Hepatic stellate cell (primary cell): ENCODE measurements around the gene CSRNP3.

Source experiments
- DNase-seq: peaks from one replicate; pipeline ENCODE4 v3.0.0; 2011; ENCODE audit warnings: low spot score

The CSRNP3 gene, protein sequence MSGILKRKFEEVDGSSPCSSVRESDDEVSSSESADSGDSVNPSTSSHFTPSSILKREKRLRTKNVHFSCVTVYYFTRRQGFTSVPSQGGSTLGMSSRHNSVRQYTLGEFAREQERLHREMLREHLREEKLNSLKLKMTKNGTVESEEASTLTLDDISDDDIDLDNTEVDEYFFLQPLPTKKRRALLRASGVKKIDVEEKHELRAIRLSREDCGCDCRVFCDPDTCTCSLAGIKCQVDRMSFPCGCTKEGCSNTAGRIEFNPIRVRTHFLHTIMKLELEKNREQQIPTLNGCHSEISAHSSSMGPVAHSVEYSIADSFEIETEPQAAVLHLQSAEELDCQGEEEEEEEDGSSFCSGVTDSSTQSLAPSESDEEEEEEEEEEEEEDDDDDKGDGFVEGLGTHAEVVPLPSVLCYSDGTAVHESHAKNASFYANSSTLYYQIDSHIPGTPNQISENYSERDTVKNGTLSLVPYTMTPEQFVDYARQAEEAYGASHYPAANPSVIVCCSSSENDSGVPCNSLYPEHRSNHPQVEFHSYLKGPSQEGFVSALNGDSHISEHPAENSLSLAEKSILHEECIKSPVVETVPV

DNA sequence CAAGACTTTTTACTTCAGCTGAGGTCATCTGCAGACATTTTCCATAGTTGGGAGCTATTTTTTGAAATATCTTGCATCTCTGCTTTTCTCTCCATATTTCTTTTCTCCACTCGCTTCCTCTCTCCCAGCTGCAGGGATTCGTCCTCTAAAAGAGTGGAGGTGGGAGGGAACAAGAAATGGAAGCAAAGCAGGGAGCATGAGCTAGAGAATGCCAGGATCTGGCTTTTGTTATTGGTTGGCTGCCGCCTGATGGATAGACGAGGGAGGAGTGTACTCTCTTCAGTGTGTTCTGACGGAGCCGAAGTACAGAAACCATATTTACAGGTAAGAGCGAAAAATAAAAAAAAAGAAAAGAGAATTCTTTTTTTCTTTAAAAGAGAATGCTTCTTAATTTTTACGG, at the start of gene CSRNP3:
Gene CSRNP3, plus strand, starts transcription at position 282 of the 400 bp plus-strand sequence. CDS start 125,368 bp downstream, outside the sequence.
- DNase-seq, result peak; percentile 42

DNA sequence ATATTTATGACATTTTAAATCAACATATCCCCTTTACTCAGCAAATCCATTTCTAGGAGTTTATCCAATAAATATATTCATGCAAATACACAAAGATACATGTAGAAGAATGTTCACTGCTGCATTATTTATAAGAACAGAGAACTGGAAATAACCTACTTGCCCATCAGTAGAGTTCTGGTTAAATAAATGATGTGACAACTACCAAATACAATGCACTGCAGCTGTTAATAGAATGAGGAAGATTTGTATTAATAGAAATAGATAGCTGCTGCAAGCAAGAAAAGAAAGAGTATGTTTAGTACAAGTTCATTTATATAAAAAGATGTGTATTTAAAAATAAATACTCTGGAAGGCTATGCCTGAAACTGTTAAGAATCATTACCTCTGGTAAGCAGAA, 49.3 kb upstream of the CSRNP3 start:
- no peak for DNase-seq

DNA sequence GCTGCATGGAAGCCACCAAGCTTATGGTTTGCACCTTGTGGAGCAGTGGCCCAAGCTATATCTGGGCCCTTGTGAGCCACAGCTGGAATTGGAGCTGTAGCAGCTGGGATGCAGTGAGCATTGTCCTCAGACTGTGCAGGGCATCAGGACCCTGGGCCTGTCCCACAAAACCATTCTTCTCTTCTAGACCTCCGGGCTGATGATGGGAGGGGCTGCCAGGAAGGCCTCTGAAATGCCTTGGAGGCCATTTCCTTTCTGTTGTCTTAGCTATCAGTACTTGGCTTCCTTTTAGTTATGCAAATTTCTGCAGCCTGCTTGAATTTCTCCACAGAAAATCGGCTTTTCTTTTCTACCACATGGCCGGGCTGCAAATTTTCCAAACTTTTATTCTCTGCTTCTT, 46.4 kb upstream of the CSRNP3 start:
- no peak for DNase-seq

DNA sequence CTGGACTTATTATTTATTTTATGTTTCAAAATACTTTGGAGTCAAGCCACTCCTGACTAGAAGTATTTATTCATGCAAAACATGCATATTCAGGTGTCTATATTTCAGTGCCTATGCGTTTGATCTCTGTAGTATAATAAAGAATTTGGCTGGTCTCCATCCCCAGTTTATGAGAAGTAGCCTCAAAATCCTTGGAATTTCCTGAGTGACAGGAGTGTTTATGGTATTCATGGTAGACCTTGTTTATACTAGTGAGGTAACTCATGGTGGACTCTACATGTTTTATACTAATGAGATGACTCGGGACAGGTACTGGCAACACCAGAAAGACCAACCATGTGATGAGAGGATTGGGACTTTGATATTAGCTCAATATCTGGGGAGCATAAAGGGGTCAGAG, 43.9 kb upstream of the CSRNP3 start:
- DNase-seq, result no peak

DNA sequence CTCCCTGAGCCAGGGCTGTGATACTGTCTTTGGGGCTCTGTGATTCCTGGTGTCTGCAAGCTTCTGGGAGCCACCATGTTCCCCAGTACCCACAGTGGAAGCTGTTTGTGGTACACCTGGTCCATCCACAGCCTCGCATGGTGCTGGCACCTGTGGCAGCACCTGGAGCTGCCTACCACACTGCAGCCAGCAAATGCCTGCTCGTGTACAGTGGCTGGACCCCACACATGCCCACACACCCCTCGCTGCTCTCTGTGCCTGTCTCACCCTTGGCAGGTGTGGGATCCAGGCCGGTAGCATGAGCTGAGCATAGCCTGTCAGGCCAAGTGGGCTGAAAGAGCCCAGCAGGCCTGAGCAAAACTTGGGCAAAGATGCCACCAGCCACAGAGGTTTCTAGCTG, 41.8 kb upstream of the CSRNP3 start:
- no peak for DNase-seq

DNA sequence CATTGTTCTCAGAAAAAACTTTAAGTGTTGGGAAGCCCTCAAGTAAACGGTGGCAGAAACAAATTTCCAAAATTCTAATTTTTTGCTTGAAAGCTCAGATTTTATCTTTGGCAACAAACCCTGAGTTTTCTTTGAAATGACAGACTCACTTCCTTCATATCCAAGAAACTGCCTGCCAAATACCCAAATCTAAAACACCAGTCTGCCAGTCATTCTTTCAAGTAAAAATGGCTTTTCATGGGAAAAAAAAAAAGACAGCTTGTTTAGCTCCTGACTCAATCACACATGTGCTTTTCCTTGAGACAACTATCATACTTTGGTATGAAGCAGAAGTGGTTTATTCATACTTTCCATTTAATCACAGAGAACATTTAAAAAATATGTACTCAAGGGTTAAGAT, 40.6 kb upstream of the CSRNP3 start:
- DNase-seq, result no peak

DNA sequence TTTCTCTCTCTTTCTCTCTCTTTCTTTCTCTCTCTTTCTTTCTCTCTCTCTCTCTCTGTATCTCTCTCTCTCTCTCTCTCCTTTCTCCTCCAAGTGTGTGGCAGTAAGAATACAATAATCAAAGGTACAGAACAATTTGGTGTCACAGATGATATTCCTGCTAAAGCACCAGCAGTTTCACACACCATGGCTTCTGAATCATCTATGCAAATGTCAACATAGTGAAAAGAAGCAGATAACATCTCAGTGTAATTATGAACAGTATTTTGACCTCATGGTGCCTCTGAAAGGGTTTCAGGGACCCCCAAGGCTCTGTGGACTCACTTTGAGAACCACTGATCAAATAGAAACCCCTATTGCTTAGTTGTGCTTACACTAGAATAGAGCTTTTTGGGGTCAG, 38.5 kb upstream of the CSRNP3 start:
- no peak for DNase-seq

DNA sequence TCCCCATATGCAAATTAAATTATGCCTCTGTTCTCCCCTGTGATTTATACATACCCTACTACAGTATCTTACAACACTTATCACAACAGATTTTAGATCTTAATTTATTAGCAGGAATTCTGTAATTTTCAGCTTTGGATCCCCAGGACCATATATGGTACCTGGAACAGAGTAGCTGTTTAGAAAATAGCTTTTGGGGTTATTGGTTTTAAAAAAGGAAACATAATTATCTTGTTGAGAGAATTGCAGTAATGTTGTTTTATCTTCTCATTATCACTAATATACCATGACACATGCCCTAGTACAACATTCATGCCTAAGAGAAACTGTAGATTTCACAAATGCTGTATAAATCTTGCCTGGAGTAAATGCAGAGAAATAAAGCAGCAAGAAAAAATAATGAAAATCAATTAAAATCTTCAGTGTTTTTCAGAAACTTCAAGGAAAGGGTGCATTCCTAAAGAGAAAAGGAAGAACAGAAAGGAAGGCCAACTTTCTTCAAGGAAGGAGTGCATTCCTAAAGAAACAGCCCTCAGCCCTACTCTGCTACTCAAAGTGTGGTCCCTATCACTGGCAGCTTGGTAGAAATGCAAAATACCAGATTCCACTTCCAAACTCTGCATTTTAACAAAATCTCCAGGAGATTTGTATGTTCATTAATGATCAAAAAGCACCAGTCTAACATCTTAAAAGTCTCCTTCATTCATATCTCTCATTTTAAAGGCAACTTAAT, 37.1 kb upstream of the CSRNP3 start:
- no peak for DNase-seq

DNA sequence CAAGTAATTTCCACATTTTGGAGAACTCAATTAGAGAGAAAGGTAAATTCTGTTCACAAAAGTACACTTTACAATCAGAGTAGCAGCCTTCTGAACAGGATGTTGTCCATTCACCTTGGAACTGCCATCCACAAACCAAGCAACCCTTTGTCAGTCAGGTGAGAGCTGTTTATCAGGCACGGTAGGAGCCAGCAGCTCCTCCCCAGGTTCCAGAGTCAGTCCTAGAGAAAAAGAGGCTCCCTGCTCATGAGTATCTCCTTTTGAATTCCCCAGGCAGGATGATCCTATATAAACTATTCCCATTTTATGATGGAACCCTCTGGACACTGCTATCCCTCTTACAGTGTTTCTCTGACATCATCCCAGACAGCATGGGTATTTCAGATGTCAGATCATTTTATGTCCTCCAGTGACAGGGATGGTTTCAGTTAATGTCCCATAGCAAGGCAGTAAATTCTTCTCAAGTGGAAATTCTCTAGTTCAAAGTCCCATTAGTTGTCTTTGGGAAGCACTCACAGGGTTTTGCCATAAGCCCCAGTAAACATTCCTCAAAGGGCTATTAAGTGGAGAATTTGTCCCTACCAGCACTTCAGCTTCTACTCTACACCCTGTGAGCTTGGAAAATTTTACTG, 34.5 kb upstream of the CSRNP3 start:
- DNase-seq, result no peak

DNA sequence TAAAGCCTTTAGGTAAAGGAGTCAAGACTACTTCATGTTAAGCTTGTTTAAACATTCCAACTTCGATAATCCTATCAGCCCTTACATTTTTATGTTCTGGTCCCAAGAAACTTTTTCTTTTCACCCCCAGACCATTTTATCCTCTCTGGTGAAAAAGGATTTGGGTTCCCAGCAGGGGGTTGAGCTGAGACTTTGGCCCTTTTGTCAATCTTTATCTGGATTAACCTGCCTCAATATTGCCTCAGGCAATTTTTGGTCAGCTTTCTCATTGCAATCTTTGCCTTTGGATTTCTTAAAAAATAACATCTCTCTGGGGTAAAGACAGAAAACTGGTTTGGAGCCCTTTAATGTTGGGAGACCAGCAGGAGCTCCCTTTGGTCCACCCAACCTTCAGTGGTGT, 33.9 kb upstream of the CSRNP3 start:
- no peak for DNase-seq

DNA sequence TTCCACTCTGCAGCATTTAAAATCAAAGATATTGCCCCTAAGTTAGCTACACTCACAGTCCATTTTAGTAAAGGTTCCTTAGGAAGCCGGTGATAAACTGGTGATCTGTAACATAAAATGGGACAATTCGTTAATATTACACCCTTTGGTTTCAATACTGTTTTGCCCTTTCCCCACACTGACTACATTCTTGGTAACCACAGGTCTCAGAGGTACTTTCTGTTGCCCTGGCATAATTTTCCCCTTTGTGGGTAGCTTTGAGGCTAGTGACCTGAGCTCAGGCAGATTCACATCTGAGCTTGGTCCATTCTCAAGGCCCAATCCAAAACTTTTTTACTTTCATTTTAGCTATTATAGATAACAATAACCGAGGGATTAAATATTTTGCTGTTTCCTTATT, 32.9 kb upstream of the CSRNP3 start:
- DNase-seq, result no peak

DNA sequence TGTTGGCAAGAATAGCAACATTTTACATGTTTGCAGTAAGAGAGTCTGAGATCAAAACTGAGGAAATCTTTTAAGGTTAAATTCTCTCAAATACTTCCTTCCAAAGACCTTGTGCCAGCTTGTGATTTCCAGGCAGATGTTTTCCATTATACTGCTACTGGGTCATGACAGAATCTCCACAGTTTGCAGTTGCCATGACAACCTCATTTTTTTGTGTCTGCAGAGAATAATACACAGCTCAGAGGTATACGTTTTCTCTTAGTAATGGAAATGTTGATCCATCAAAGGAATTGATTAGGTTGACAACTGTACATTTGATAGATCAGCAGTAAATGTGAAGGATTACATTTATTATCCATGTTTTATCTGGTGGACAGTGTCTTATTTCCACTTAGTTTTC, 29.1 kb upstream of the CSRNP3 start:
- DNase-seq, result peak; percentile 27

DNA sequence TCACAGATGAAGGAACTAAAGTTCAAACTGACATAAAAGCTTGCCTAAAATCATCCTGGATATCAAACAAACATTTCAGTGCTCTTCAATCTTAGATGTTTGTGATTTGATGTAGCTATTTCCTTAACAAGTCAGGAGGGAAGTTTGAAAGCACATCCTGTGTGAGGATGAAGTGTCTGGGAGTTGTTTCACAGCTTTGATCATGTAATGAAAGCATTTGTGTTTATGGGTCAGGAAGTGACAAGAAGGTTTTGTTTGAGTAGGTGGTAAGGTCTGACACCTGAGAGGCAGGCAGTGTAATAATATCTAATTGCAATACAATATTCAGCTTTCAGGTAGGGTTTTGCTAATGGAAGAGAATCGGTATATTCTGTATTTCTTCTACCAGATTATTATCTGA, 26.0 kb upstream of the CSRNP3 start:
- no peak for DNase-seq

DNA sequence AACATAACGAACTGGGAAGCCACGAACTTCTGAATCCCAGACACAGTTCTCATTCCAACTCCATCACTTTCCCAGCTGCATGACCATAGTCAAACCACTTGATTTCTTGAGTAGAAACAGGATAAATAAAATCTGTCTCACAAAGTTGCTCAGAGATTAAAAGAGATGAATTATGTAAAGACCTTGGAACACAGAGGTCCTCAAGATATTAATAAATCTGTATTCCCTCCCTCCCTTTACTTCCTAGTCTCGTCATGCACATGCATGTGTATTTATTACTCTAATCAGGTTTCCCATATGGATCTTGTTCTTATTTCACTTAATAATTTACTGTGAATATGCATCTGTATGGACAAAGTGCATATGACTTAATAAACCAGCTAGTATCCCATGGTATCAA, 21.1 kb upstream of the CSRNP3 start:
- DNase-seq, result no peak

DNA sequence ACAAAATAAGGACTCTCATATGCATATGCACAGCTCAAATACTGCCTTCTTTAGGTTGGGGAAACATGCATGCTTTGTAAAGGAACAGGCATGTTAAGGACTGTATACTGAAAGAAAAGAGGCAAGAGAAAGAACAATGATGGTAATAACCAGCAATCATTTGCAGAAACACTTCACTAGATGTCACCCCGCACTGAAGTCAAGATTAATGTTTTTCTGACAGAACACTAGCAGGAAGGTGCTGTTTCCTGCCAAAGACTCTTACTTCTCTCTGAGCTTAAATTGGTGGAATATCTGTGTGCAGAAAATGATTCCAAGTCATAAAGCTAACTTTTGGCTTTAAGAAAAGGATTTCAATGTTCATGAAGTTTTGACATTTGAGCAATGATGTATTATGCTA, 19.3 kb upstream of the CSRNP3 start:
- no peak for DNase-seq

DNA sequence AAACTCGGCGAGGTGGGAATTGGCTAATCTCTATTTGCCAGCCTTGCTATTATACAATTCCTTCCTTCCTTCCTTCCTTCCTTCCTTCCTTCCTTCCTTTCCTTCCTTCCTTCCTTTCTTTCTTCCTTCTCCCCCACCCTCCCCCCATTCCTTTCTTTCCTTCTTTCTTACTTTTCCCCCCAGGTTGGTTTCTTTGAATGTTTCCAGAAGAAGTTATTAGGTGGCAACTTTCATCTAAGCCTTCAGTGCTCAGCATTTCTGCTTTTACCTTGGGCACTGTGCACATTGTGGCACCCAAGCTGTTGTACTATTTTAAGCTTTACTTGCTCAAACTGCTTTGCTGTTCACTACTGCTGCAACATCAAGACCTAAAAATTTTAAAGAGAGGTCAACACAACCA, 17.2 kb upstream of the CSRNP3 start:
- DNase-seq, result no peak

DNA sequence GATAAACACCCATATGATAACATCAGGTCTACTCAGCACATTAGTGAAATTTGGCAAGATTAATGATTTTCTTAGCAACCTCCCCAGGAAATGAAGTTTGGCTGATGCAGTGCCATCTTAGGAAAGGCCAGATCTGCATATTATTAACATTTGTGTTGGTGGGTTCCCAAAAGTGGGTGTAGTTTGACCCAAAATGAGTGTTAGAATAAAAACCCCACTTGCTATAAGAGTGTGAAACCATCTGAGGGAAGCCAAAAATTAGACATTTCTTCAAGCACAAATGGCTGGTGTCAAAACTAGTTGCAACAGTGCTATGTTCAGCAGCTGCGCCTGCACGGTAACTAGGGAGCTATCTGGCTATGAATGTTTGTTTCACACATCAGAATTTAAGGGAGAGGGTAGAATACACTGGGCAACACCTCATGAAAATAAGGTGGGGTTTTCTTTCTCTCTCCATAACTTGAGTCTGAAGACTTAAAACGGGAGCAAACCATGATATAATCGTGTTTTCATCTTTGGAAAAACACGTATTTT, 15.9 kb upstream of the CSRNP3 start:
- no peak for DNase-seq

DNA sequence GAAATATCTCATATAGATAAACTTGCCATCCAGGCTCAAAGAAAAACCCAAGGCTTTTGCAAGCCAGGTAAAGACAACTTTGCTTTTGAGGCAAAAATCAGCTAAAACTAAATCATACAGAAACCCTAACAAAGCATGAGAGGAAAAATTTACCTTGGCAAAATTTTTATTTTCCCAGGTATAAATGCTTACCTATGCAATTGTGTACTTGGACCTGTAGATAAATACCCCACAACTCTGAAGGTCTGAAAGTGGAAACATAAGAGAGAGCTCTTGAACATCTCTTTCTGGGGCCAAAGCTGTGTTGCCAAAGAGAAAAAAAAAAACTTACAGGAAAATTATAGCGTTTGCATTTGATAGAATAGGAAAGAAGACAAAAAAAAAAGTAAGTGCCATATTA, 14.6 kb upstream of the CSRNP3 start:
- no peak for DNase-seq

DNA sequence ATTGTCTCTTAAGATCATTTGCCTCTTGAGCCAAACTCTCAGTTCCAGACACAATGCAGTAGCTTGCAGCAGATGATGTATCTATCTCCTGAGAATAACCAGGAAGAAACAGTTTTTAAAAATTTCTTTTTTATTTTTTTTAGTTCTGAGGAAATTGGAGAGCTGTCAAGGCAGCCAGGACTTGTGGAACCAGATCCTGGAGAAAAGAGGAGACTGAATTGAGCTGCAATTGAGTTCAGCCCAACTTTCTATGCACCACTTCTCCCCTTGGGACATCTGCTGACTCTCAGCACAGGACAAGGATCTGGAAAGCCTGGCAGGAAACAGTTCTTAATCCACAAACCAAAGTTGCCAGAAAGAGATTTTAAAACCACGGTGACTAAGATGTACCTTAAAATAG, 13.5 kb upstream of the CSRNP3 start:
- no peak for DNase-seq

DNA sequence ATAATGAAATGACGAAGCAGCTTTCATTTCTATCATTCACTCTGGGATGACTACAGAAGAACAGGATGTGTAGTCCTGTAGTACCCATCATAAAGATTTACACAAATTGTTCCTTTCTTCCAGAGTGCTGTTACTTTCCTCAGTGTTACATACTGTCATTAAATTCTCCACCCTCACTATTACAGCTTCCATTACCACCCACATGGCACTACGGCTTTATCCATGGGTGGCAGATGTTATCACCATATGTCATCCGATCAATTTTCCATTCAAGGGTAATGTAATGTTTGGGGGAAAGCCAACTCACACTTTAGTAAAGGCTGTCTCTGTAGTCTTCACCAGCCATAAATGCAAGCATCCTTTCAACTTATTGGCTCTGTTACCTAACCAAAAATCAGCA, 7.1 kb upstream of the CSRNP3 start:
- no peak for DNase-seq

DNA sequence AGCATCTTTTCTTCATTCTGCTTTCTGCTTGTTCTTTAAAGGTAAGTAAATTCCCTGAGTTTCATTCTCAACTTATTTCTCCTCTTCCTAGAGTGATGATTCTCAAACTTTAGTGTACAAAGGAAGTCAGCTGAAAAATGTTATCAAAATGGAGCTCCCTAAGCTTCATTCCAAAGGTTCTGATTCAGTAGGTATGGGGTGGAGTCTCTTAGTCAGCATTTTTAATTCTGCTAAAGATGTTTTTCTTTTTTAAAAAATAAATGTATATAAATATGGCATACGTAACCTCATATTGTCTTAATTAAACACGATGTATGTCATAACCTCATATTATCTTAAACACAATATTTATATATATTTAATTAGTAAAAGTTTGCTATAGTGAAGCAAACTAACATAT, 3.1 kb upstream of the CSRNP3 start:
- no peak for DNase-seq

DNA sequence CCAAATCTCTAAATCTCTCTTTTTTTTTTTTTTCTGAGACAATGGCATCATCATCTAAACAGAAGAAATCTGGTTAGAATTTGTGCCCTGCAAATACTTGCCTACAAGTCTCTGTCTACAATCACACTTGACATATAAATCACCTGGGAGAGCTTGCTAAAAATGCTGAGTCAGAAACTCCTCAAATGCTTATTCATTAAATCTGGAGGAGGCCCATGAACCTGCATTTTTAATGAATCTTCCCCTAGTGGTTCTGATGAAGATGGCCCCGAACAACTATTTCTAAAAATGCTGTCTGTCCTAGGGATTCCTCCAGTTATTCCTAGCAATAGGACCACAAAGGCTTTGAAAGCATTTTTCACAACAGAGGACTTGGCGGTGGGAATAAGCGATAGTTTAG, 1.6 kb upstream of the CSRNP3 start:
- no peak for DNase-seq

DNA sequence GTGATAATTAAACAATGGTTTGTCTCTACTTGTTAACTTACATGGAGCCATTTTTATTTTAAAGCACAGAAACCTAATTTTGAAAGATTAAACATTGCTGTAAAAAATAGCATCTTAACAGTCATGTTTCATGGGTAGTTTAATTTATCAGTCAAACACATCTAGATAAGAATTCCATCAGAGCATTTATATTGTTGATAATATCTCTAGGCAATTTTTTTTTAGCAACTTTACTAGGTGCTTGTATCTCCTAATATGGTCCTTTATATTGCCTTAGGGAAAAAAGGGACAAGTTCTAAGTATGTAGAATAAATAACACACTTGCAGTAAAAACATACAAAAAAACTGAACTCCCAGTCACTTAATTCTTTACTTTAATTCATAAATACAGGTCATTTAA, 863 bp downstream of the CSRNP3 start:
- DNase-seq, result no peak
